HG02884 (cell line): ENCODE measurements around the gene PDZRN4.

Experiments
- ATAC-seq: cut with Tn5 transposase; IDR thresholded peaks from one replicate; pipeline ENCODE4 v1.9.1; 2021; ENCODE audit warnings: mild to moderate bottlenecking, moderate library complexity; ENCODE audit not compliant: unreplicated experiment

PDZRN4 gene

GRCh38 chr12:41442896-41443295 lies 254.8 kb downstream of the PDZRN4 start:
- ATAC-seq: no peak

GRCh38 chr12:41443690-41444089 lies 255.6 kb downstream of the PDZRN4 start:
- ATAC-seq: no peak

GRCh38 chr12:41452838-41453407 lies 264.8 kb downstream of the PDZRN4 start:
- ATAC-seq: no peak

GRCh38 chr12:41453409-41453808 lies 265.3 kb downstream of the PDZRN4 start:
- no peak for ATAC-seq

GRCh38 chr12:41459111-41459905 lies 271.2 kb downstream of the PDZRN4 start:
- no peak for ATAC-seq

- ATAC-seq: no peak
Measured at GRCh38 chr12:41459906-41460214, 271.7 kb downstream of the PDZRN4 start.

- ATAC-seq: no peak
Measured at GRCh38 chr12:41460906-41461305, 272.8 kb downstream of the PDZRN4 start.

- ATAC-seq: no peak
Measured at GRCh38 chr12:41462312-41462711, 274.2 kb downstream of the PDZRN4 start.

GRCh38 chr12:41465526-41465925 lies 277.4 kb downstream of the PDZRN4 start:
- ATAC-seq: no peak

GRCh38 chr12:41466300-41466699 lies 278.2 kb downstream of the PDZRN4 start:
- no peak for ATAC-seq

GRCh38 chr12:41466802-41467201 lies 278.7 kb downstream of the PDZRN4 start:
- ATAC-seq: no peak

- ATAC-seq: no peak
Measured at GRCh38 chr12:41467591-41468325, 279.6 kb downstream of the PDZRN4 start.

GRCh38 chr12:41468341-41468740 lies 280.2 kb downstream of the PDZRN4 start:
- no peak for ATAC-seq

GRCh38 chr12:41468756-41469155 lies 280.6 kb downstream of the PDZRN4 start:
- ATAC-seq: no peak

- ATAC-seq: no peak
Measured at GRCh38 chr12:41473441-41473840, 285.3 kb downstream of the PDZRN4 start.

- ATAC-seq: no peak
Measured at GRCh38 chr12:41474001-41474400, 285.9 kb downstream of the PDZRN4 start.

- ATAC-seq: no peak
Measured at GRCh38 chr12:41476499-41477439, 288.6 kb downstream of the PDZRN4 start.

GRCh38 chr12:41479426-41479825 lies 291.3 kb downstream of the PDZRN4 start:
- ATAC-seq: no peak

- ATAC-seq: peak; percentile 71
Measured at GRCh38 chr12:41485203-41485602, 297.1 kb downstream of the PDZRN4 start.

- no peak for ATAC-seq
Measured at GRCh38 chr12:41486718-41487117, 298.6 kb downstream of the PDZRN4 start.

GRCh38 chr12:41496009-41496408 lies 307.9 kb downstream of the PDZRN4 start:
- no peak for ATAC-seq
